Loucy (cell line): ENCODE data around the gene OVAAL.

Experiments
- H2AFZ ChIP-seq: fragments of 200-600 bp; sonication (generic); 2 replicates; pipeline ENCODE4 v1.6.0; 2016; ENCODE audit warnings: antibody characterized with exemption, mild to moderate bottlenecking, low read length, moderate library complexity
- H3F3A ChIP-seq: fragments of 200-600 bp; 2 replicates; pipeline ENCODE4 v1.6.0; 2016; ENCODE audit warnings: antibody characterized with exemption, low read depth, mild to moderate bottlenecking
- H3K27me3 ChIP-seq: fragments of 200-600 bp; sonication (generic); 2 replicates; pipeline ENCODE4 v1.6.1; 2014; ENCODE audit warnings: low read length, mild to moderate bottlenecking; ENCODE audit not compliant: insufficient read depth, poor library complexity, severe bottlenecking
- H3K36me3 ChIP-seq: fragments of 200-600 bp; sonication (generic); 2 replicates; pipeline ENCODE4 v1.6.1; 2016; ENCODE audit warnings: low read length; ENCODE audit not compliant: insufficient read depth
- H3K4me1 ChIP-seq: fragments of 200-600 bp; sonication (generic); 2 replicates; pipeline ENCODE4 v1.5.1; 2014; ENCODE audit warnings: low read length, mild to moderate bottlenecking; ENCODE audit not compliant: insufficient read depth, poor library complexity, severe bottlenecking
- H3K4me2 ChIP-seq: fragments of 200-600 bp; sonication (generic); 2 replicates; pipeline ENCODE4 v1.6.0; 2014; ENCODE audit warnings: antibody characterized with exemption, low read length, low read depth, mild to moderate bottlenecking; ENCODE audit not compliant: poor library complexity, severe bottlenecking
- H3K4me3 ChIP-seq: fragments of 200-600 bp; sonication (generic); 2 replicates; pipeline ENCODE4 v1.5.1; 2014; ENCODE audit warnings: low read length, mild to moderate bottlenecking, mixed read lengths; ENCODE audit not compliant: poor library complexity, severe bottlenecking
- H3K79me2 ChIP-seq: fragments of 200-600 bp; sonication (generic); 2 replicates; pipeline ENCODE4 v1.6.1; 2014; ENCODE audit warnings: low read length; ENCODE audit not compliant: insufficient read depth
- H3K9ac ChIP-seq: fragments of 200-600 bp; sonication (generic); 2 replicates; pipeline ENCODE4 v1.6.0; 2014; ENCODE audit warnings: mild to moderate bottlenecking, low read depth, low read length, moderate library complexity; ENCODE audit not compliant: poor library complexity, severe bottlenecking
- H3K9me2 ChIP-seq: fragments of 200-600 bp; sonication (generic); replicated peaks from 2 replicates; pipeline ENCODE4 v1.6.1; 2016; ENCODE audit warnings: low read depth, low read length, mixed read lengths
- H3K9me3 ChIP-seq: fragments of 200-600 bp; sonication (generic); 2 replicates; pipeline ENCODE4 v1.6.1; 2014; ENCODE audit warnings: mild to moderate bottlenecking, antibody characterized with exemption, low read length, low read depth; ENCODE audit not compliant: insufficient read depth
- H4K20me1 ChIP-seq: fragments of 200-600 bp; sonication (generic); 2 replicates; pipeline ENCODE4 v1.6.0; 2014; ENCODE audit warnings: antibody characterized with exemption, low read length, mild to moderate bottlenecking; ENCODE audit not compliant: insufficient read depth, poor library complexity, severe bottlenecking
- CTCF ChIP-seq: fragments of 200-600 bp; sonication (generic); conservative IDR thresholded peaks from 2 replicates; pipeline ENCODE4 v1.5.1; 2014; ENCODE audit warnings: mild to moderate bottlenecking, antibody characterized with exemption, low read length
- EZH2phosphoT487 ChIP-seq: fragments of 200-600 bp; IDR thresholded peaks from 2 replicates; pipeline ENCODE4 v1.6.1; 2018; ENCODE audit warnings: antibody characterized with exemption, mild to moderate bottlenecking, moderate library complexity, borderline replicate concordance

Gene OVAAL

DNA sequence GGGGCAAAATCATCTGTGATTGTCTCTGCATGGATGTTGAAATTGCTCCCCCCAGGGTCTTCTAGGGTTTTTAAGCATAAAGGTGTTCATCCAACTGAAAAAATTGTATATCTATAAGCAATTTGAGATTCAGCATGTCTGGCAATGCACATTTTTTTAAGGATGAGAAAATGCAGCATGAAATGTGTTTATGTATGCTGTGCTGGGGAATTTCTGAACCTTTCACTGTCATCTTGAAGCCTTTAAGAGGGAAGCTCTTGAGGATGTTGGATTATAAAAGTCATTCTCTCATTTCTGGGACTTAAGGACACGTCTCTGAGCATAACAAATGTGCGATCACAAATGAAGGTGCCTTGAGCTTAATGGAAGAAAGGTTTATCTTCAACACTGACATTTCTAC is 9.4 kb downstream of the OVAAL start:
- TF ChIP-seq EZH2phosphoT487, result no peak
- TF ChIP-seq CTCF, result no peak
- no peak overlapping the region for H3K4me2 ChIP-seq
- H3K9me2 ChIP-seq, result no peaks in the 10 kb centered on the region
- no peak overlapping the region for H3K4me3 ChIP-seq
- H3F3A ChIP-seq, result no peaks in the 10 kb centered on the region
- no peaks in the 10 kb centered on the region for H3K9me3 ChIP-seq
- no peak overlapping the region for H3K9ac ChIP-seq
- H4K20me1 ChIP-seq, result no peaks in the 10 kb centered on the region
- no peaks in the 10 kb centered on the region for H3K79me2 ChIP-seq
- no peaks in the 10 kb centered on the region for H3K4me1 ChIP-seq
- H2AFZ ChIP-seq, result no peak overlapping the region
- no peaks in the 10 kb centered on the region for H3K36me3 ChIP-seq
- H3K27me3 ChIP-seq, result no peaks in the 10 kb centered on the region

- Histone ChIP-seq H3K4me2 (no peak overlapping the region), H3K27me3 (no peaks in the 10 kb centered on the region), H3K79me2 (no peaks in the 10 kb centered on the region), H2AFZ (no peak overlapping the region), H3K36me3 (no peaks in the 10 kb centered on the region), H3F3A (no peaks in the 10 kb centered on the region), H3K4me3 (no peak overlapping the region), H3K9me2 (no peaks in the 10 kb centered on the region), H3K9ac (no peak overlapping the region), H4K20me1 (no peaks in the 10 kb centered on the region), H3K9me3 (no peaks in the 10 kb centered on the region), H3K4me1 (no peaks in the 10 kb centered on the region)
- TF ChIP-seq EZH2phosphoT487, result no peak
- no peak for TF ChIP-seq CTCF
Measured at GRCh38 chr1:180571060-180571831, 12.5 kb downstream of the OVAAL start.

DNA sequence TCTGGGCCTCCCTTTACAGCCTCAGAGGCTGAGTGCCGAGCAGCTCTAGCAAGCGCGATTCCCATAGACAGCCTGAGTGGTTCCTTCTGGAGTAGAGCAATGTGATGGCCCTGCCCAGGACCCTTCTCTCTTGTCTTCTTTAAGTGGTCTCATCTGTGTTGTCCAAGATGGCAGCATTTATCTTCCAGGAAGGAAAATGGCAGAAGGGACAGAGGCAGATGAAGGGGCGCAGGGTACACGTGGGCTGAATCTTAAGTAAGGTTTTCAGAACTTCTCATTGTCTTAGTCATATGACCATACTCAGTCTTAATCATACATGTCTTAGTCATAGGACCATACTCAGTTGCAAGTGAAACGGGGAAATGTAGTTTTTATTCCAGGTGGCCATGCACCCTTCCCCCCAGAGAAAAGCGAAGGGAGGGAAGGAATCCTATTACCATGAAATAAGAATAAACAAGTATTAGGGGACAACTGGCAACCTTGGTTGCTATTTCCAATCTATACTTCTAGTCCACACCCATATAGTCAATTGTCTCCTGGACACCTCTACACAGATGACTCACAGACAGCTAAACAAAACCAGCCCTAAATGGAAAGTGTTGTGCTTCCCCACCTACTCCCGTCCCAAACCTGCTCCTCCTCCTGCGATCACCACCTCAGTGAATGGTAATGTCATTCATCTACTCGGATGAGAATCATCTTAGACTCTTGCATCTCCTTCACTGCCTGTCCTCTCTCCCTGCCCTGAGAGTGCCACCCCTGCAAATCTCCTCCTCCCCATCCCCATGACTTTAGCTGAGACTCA is 13.3 kb downstream of the OVAAL start:
- no peaks in the 10 kb centered on the region for H3K27me3 ChIP-seq
- H3K9ac ChIP-seq, result no peak overlapping the region
- H3K36me3 ChIP-seq, result no peaks in the 10 kb centered on the region
- H3K9me2 ChIP-seq, result no peaks in the 10 kb centered on the region
- no peaks in the 10 kb centered on the region for H4K20me1 ChIP-seq
- no peak overlapping the region for H2AFZ ChIP-seq
- H3K4me1 ChIP-seq, result no peaks in the 10 kb centered on the region
- TF ChIP-seq EZH2phosphoT487 (no peak), CTCF (no peak)
- H3K4me2 ChIP-seq, result no peak overlapping the region
- H3F3A ChIP-seq, result no peaks in the 10 kb centered on the region
- H3K9me3 ChIP-seq, result no peaks in the 10 kb centered on the region
- no peaks in the 10 kb centered on the region for H3K79me2 ChIP-seq
- no peak overlapping the region for H3K4me3 ChIP-seq
